CD4-positive, alpha-beta T cell treated with Interleukin-2 at 100 ng/mL for 4 hours (primary cell): ENCODE results near the gene TMEM203.

ENCODE experiments used
- DNase-seq: peaks from one replicate; pipeline ENCODE4 v3.0.0-alpha.2; 2020; ENCODE audit warnings: low spot score

TMEM203 gene

DNA sequence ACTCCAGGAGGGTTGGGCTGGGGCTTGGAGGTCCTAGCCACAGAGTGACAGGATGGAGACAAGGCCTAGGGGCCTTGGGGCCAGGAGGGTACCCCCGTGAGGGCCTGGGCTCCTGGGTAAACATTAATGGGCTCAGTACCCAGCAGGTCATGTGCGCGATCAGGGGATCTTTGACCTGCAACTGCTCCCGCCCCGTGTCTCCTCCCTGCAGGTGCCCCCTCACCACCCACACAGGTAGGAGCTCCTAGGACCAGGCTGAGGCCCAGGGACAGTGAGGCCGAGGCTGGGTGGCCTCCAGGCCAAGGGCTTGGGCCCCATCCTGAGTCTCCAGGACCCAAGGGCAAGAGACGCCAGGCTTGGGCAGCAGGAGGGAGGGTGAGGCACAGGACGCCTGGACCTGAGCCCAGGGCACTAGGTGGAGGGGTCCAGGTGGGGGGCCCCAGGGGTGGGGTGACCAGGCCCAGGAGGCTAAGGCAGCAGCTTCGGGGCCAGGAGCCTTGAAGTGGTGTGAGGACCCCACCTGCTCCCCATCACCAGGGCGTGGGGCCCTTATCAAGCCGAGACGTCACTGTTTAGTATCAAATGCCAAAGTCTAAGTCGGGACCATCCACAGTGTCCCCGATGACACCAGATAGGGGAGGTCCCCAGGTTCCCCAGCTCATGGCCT is 25.4 kb upstream of the TMEM203 start, which contains the start of gene SLC34A3:
Gene SLC34A3 (plus strand): TSS at position 197 of the 667 bp plus-strand sequence. CDS start 802 bp downstream, outside the sequence.
- no peak for DNase-seq

DNA sequence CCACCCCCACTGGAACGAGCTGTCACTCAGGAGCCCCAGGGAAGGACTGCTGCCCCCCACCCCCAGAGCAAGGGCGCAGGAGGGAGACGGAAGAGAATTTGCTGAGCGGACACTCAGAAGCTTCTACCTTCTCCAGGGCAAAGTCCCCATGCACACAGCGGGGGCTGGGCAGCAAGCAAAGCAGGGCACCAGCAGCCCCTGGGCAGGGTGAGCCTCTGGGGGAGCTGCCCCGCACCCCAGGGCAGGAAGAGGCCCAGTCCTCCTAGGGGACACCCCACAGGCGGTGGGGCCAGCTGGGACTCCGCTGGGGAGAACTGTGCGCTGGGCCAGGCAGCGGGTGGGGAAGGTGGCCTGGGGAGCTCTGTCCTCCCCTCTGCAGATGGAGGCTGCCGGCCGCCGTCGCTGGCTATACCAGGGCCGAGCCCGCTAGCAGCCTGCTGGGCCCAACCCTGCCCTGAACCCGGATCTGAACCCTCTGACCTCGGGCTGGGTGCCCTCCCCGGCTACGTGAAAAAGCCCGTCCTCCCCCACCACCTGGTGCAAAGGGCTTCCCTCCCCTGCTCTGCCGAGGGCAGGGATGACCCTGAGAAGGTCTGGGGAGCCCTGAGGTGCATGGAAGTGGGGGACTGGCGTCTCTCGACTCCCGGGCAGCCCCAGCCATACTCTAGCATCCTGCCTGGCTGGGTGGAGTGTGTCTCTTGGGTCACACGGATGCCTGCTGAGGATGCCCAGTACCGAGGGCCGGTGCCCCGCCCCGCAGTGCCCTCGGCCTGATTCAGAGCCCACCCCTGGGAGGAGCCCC is 24.7 kb upstream of the TMEM203 start:
- DNase-seq, result no peak

DNA sequence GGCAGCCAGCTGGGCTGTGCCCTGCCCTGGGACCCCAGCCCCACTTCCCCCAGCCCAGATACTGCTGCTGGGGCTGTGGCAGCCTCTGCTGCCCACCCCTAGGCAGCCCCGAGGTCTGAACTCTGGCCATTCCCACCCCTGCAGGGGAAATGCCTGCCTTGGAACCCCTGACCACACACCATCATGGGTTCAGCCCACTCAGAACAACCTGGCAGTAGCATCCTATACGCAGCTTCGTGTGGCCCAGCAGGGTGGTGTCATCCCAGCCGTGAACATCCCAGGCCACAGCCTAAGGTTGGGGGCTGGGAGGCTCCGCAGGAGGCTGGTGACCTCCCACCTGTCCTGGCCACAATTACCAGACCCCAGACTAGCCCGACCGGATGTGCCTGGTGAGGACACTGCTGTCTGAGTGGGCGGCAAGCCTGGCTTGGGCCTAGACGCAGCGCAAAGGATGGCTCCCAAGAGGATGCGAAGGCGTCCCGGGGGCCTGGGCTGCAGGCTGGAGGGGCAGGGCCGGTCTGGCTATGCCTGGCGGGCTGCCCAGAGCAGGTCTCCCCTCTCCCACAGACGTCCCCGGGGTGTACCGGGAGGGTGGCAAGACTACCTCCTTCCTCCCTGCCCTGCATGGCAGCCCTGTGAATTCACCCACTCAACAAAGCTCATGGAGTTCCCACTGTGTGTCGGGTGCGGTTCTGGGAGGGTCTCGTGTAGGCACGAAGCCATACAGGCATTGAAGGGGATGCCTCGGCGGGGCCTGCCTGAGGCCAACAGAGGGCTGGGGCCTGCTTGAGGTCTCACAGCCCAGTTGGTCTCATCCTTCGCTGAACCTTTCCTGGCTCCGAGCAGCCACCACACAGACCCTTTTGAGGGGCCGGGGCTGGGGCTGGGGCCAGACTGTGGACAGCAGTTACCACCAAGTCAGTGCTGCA is 23.8 kb upstream of the TMEM203 start:
- no peak for DNase-seq

DNA sequence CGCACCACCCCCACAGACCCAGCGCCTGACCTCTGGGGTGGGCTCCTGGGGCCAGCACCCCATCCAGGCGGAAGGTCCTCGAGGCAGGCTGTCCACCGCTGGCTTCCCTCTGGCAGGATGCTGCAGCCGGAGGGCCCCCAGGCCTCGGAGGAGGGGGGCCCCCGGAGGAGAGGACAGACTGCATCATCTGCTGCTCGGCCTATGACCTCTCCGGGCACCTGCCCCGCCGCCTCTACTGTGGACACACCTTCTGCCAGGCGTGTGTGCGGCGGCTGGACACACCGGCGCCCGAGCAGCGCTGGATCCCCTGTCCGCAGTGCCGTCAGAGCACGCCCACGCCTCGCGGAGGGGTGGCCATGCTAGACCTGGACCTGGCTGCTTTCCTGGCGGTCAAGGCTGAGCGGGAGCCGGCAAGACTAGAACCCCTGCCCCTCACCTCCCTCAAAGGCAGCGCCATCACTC is 23.1 kb upstream of the TMEM203 start:
- DNase-seq, result no peak

DNA sequence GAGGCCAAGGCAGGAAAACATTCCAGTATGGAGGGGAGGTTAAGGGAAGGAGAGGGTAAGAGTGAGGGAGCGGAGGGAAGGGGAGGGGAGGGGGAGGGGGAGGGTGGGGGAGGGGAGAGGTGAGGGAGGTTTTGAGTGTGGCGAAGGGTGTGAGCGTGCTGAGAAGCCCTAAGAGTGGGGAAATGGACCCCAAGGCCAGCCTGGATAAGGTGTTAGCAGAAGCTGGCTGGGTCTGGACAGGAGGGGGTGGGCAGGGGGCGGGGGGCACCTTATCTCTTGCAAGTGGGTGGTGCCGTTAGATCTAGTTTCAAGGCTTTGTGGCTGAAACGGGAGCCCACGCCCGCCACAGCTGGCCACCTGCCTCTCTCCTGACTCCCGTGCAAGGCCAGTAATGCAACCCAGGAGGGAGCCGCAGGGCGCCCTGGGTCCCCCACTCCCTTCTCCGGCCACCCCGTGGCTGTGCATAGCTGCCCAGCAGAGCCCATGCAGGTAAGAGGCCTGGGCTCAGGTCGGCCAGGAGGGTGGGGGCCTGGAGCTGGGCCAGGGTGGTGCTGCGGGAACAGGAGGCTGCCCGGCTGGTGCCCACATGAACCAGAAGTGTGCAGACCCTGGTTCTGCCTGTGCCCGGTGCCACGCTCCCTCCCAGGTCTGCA is 22.5 kb upstream of the TMEM203 start:
- no peak for DNase-seq

DNA sequence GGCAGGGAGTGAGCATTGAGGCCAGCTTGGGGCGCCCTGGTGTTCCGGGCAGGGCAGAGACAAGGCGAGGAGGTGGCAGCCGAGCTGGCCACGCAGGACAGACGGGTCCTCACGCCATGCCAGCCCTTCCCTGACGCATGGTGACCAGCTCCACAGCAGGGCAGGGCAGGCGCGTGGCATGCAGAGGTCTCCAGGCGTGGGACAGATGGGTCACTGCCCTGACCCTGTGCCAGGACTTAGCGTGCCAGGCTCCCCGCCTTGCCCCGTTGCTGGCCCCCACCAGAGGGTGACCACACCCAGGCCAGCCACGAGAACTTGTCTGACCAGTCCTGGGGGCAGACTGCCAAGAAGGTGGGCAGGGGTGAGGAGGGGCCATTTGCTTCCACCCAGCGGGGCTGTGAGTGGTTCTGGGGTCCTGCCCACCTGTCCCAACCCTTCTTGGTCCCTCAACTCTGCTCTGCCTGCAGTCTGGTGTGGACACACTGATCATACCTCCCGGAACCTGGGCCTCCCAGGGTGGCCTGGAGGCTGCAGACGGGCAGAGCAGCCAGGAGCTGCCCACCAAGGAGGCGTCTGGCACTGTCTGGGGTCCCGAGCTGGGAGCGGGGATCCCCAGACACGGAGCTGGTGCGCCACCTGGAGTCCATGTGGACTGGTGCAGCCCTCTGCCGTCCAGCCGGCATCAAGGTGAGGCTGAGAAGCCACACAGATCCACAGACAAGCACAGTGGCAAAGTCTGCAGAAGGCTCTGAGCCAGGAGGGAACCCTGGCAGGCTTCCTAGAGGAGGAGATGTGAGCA is 21.8 kb upstream of the TMEM203 start, which contains the start of gene RNF224:
Gene RNF224 (plus strand): TSS at position 449 of the 799 bp plus-strand sequence. CDS start 834 bp downstream, outside the sequence.
- DNase-seq, result peak; percentile 82

DNA sequence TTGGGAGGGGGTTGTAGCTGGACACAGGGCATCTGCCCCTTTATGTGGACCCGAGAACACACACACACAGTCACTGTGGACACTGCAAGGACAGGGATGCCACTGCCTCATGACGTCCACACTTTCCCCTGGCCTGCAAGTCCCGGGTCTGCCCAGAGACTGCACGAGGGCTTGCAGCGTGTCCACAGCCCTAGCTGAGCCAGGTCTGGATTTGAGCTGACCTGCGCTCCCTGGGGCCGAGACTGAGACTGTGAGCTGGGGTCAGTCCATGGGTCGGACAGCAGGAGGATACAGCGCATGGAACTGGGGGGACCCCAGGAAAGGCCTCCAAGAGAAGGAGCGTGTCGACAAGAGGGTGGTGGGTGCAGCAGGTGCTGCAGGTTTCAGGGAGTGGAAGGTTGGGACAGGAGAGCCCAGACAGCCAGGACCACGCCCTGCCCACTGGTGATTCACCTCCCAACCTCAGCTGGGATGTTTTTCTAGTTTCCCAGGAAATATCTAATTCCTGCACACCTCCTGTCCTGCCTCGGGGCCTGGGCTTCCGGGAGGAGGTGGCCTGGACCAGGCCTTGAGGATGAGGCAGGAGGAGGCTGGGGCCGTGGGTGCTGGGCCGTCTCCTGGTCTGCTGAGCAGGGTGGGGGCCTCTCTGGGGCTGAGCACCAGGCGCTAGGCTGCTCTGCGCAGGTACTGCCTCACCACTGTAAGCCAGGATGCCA is 21.0 kb upstream of the TMEM203 start:
- DNase-seq, result no peak

DNA sequence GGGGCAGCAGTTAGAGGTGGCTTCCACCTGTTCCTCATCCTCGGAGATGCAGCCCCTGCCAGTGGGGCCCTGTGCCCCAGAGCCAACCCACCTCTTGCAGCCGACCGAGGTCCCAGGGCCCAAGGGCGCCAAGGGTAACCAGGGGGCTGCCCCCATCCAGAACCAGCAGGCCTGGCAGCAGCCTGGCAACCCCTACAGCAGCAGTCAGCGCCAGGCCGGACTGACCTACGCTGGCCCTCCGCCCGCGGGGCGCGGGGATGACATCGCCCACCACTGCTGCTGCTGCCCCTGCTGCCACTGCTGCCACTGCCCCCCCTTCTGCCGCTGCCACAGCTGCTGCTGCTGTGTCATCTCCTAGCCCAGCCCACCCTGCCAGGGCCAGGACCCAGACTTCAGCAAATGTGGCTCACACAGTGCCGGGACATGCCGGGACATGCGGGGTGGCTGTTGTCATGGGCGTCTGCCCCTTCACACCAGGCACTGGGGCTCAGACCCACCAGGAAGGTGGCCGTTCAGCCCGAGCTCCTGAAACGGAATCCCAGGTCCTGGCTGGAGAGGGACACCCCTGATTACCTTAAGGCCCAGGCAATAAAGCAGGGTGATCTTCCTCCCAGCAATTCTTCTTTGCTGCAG is 20.4 kb upstream of the TMEM203 start:
- no peak for DNase-seq

DNA sequence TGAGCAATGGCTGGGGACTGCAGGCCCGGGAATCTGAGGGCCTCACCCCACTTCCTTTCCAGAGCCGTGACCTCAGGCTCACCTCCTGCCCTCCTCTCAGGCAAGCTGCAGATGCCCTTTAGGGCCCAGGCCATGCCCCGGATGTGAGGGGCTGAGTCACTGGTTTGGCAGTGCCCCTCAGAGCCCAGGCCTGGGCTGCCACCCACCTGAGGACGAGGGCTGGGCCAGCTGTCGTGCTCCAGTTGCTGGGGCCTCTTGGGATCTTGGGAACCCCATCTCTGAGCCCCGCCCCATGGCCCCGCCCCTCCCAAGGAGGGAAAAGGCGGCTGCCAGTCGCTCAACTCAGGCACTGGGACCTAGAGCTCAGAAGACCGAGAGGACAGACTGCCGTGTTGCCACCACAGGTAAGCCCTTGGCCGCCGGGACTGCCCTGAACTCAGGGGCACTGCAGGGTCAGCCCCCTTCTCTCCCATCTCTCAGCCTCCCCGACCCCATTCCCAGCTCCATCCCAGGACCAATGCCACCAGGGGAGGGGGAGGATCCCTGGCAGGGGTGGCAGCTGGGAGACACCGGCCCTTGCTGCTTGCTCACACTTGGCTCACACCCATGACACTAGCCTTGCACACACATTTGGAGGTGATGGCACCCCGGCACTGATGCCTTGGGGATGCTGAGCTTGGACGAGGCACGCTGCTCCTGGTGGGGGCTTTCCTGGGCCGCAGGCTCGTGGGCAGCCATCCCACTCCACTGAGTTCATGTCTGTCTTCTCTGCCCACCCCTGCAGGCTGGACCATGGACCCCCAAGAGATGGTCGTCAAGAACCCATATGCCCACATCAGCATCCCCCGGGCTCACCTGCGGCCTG is 19.6 kb upstream of the TMEM203 start, which contains the start of gene CYSRT1:
Gene CYSRT1 (plus strand): TSS at position 345 of the 865 bp plus-strand sequence. CDS start 448 bp downstream, at position 793.
- DNase-seq, result no peak

DNA sequence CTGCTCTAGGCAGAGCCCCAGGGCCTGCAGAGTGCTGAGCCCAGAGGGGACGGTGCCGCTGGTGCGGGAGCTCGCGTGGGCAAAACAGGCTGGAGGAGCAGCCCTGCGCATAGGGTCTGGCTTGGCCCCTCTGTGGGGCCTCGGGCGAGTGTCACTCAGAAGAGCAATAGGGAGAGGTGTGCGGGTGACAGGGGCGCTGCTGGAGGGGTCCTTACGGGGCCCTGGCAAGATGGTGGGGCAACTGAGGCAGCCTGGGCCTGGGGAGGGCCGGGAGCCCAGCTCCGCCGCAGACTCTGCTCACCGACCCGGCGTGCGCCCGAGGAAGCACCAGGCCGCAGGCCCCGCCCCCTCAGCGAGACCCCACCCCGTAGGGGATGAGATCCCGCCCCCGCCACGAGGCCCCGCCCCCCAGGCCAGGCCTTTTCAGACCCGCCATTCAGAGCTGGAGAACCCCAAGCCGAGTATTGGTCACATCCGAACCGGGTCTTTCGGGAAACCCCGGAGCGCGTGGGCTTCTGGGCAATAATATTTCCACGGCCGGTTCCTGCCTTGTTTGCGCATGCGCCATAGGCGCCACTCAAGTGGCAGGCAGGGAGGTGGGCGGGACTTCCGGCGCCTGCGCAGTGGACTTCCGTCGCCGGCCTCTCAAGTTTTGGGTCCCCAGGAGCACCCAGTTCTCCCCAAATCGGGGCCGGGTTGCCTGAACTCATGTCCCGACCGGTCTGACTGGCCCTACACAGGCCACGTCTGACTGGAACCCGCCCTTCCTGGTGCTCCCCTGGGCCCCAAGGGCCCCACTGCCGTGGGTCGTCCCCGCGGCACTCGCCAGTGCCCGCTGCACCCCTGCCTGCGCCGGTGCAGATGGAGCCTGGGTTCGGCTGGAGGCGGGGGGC is 17.9 kb upstream of the TMEM203 start:
- DNase-seq, result peak; percentile 99

DNA sequence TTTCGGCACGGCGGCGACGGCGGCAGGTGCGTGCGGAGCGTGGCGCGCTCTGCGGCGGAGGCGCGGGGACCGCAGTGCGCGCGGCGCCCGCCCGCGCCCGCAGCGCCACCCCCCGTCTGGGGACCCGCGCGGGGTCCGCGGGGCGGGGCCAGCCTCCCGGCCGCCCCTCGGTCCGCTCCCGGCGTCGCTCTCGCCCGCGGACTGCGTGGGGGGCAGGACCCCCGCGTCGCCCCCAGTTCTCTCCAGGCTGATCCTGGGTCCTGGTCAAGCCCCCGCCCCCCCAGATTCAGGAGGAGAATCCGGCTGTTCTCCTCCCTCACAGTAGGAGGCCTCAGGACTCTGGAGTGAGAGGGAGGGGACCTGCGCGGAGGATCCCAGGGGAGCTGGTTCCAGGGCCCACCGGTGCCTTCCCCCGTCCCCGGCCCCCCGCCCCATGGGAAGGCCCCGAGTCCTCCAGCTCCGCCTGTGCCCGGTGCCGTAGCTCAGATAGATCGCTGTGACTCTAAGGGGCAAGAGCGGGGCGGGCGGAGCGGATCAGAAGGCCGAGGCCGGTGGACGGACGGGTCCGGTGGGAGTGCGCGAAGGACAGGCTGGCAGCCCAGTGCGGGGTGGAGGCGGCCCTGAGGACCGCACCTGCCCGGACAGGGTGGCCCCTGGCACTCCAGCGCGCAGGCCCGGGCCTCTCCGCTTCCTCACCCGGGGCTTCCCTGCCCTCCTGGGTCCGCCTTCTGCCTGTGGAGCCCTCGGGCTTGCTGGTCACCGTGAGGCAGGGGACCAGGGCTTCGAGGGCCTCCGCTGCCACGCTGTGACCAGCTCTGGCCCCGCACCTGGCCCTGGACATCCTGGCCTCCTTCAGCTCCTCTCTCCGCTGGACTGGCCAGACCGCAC is 17.0 kb upstream of the TMEM203 start, which contains the start of gene RNF208:
Gene RNF208 (minus strand): TSS at position 51 of the 888 bp plus-strand sequence. CDS start 1,028 bp downstream, outside the sequence.
- no peak for DNase-seq

DNA sequence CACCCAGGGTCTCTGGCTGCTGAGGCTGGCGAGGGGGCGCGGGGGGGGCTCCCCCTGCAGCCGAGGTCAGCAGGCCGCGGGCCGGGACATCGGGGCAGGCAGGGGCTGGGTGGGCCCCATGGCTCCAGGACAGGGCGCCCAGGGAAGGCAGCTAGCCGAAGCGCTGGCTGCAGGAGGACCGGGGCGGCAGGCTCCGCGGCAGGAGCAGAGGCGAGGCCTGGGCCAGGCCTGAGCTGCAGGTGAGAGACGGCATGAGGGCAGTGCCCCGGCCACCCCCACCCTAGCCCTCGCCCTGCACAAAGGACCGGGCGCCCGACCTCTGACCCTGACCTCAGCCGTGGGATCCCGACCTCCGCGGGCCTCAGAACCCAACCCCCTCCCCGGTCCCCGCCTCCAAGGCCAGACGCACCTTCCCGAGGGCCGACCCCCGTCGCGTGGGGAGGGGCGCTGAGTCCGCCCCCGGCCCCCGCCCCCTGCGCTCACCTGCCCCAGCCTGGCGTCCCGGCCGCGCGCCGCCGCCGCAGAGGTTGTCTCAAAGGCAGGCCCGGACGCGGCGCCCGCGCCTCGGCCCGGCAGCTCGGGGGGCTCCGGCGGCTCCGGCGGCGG is 16.2 kb upstream of the TMEM203 start:
- no peak for DNase-seq

DNA sequence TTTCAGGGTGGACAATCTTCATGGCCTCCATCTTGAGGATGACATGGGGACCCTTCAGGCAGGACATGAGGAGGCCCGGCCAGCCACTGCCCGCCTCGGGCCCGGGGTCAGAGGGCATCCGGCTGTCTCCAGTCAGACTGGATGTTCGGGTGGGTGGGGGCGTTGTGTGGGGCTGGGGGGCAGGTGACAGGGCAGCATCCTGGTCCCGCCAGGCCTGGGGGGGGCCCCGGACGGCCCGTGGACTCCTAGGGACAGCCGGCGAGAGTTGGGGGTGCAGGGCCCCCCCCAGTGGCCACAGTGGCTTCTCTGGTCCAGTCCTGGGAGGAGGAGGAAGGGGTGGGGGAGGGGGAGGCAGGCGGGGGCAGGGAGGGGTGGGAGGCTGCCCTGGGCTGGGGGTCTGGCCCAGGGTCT is 15.7 kb upstream of the TMEM203 start:
- DNase-seq, result no peak

DNA sequence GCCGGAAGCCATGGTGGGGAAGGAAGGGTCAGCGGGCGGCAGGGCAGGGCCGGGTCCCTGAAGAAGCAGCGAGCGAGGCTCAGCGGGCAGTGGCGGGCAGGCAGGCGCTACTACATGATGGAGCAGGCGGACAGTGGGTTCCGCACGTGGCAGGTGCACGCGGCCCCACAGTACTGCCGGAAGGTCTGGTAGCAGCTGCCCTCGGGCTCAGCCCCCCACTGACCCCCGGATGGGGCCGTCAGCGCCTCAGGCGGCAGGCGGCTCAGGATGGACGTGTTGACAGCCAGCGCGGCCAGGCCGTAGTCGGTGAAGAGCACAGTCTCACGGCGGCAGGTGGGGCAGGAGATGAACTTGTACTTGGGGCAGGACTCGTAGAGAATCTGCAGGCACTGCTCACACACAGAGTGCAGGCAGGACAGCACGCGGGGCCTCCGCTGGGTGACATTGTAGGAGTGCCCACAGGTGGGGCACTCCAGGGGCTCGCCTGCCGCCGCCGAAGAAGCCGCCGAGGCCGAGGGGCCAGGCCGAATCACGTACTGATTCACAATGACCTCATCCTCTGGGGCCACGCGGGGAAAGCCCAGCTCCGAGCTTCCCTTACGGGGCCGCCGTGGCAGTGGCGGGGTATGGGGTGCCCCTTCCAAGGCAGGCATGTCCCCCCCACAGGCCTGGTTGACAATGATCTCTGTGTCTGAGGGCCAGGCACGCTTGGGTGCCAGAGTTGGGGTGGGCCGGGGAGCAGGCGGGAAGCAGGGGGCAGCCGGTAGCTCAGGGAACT is 15.1 kb upstream of the TMEM203 start:
- no peak for DNase-seq

DNA sequence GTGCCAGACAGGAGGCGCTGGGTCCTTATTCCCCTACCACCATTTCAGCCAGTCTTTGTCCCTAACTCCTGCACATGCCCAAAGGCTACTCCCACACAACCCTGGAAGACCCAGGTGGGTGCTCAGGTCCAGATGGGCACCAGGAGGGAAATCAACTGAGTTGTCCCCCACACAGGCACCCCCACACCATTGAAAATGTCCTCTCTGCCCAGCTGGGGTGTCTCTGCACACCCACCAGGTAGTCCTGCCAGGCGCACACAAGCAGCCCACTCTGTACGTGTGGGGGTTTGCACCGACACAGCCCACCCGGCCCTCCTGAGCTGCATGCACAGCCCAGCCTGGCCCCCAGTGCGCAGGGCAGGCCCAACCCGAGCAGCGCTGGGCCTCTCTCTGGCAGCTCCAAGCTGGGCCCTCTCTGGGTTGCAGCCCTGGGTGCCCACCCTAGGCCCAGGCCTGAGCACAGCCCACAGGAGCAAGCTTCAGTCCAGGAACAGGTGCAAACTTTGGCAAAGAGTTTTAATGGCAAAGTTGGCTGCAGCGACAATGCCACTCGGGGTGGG is 14.4 kb upstream of the TMEM203 start:
- no peak for DNase-seq
